Testis (tissue), 2 donors: ENCODE measurements around the gene SIK3.

ENCODE experiments used
- CTCF ChIP-seq, 3 experiments: fragments of 450-650 bp in 2 of 3; fragments of 200-600 bp in 1 of 3; sonication (generic) in 1 of 3; IDR thresholded peaks; one replicate each; pipeline ENCODE4 v1.5.1; 2016 to 2019; ENCODE audit warnings: antibody characterized with exemption in 3 of 3, mild to moderate bottlenecking in 2 of 3, moderate library complexity in 1 of 3
- POLR2A ChIP-seq: fragments of 450-650 bp; IDR thresholded peaks from one replicate; pipeline ENCODE4 v1.6.1; 2017; ENCODE audit warnings: antibody characterized with exemption, mild to moderate bottlenecking, moderate library complexity

- TF ChIP-seq CTCF (IDR thresholded peaks at IDR 0.05) (no peak), POLR2A (no peak)
These were observed 59.0 kb downstream of the SIK3 start for GRCh38 chr11:117039270-117039669.
